NCI-H2196 (cell line): Measurements from ENCODE around the gene ERMP1.
A peak's percentile ranks its signal among the peaks of the same experiment; 100 is the strongest.
"Not testable (repeated sequence)": the region's sequence is repeated elsewhere in the genome, so short reads cannot be mapped to it uniquely, and the experiment has no call there.

Experiments used
- DNase-seq: peaks from one replicate; lab custom pipeline; 2025; ENCODE audit not compliant: unreplicated experiment; lab: John Stamatoyannopoulos, UW

The ERMP1 gene, protein sequence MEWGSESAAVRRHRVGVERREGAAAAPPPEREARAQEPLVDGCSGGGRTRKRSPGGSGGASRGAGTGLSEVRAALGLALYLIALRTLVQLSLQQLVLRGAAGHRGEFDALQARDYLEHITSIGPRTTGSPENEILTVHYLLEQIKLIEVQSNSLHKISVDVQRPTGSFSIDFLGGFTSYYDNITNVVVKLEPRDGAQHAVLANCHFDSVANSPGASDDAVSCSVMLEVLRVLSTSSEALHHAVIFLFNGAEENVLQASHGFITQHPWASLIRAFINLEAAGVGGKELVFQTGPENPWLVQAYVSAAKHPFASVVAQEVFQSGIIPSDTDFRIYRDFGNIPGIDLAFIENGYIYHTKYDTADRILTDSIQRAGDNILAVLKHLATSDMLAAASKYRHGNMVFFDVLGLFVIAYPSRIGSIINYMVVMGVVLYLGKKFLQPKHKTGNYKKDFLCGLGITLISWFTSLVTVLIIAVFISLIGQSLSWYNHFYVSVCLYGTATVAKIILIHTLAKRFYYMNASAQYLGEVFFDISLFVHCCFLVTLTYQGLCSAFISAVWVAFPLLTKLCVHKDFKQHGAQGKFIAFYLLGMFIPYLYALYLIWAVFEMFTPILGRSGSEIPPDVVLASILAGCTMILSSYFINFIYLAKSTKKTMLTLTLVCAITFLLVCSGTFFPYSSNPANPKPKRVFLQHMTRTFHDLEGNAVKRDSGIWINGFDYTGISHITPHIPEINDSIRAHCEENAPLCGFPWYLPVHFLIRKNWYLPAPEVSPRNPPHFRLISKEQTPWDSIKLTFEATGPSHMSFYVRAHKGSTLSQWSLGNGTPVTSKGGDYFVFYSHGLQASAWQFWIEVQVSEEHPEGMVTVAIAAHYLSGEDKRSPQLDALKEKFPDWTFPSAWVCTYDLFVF

GRCh38 chr9:5832538-5833529, at the start of gene ERMP1:
ERMP1 (minus strand) TSS chr9:5833117; CDS start chr9:5833027, 90 bp downstream.
- peak; percentile 96 for DNase-seq

GRCh38 chr9:5882244-5883012, 49.5 kb upstream of the ERMP1 start:
- DNase-seq, result not testable (repeated sequence)

DNA sequence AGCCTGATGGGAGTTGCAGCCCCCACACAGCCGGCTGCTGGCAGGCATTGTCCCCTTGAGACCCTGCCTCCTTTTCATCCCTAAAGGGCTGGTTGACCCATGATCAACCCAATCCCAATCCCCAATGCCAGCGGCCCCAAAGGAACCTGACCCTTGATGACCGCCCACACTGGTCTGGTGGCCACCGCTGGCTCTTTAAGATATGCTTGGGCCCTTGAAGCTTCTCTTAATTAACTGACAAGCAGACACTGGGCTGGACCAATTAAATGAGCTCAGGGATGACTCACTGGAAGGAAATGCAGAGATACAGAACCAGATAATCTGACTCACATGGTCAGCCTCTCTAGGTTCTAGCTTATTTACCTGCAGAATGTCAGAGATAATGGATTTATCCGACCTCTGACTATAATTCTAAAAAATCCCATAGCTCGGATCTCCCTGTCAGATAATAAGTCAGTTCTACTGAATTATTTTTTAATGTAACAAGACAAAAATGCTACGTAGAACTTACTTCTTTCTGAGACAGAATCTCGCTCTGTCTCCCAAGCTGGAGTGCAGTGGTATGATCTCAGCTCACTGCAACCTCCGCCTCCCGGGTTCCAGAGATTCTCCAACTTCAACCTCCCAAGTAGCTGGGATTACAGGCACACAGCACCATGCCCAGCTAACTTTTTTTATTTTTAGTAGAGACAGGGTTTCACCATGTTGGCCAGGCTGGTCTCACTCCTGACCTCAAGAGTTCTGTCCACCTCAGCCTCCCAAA, 46.7 kb upstream of the ERMP1 start:
- DNase-seq, result peak; percentile 32

DNA sequence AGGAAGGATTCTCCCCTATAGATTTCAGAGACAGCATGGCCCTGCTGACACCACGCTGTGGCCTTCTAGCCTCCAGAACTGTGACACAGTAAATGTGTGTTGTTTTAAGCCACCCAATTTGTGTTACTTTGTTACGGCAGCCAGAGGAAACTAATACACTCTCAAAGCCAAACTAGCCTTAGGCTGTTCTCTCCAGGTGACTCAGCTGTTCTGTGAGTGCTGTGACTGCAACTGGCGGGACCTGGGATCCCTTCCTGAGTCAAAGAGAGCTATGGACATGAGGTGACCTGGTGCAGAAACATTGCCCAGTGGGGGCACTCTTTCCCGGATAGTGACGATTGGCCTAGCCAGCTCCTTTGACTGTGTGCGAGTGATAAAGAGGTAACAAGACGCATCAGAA, 43.8 kb upstream of the ERMP1 start:
- DNase-seq, result no peak

GRCh38 chr9:5876026-5876425, 43.1 kb upstream of the ERMP1 start:
- DNase-seq, result no peak

DNA sequence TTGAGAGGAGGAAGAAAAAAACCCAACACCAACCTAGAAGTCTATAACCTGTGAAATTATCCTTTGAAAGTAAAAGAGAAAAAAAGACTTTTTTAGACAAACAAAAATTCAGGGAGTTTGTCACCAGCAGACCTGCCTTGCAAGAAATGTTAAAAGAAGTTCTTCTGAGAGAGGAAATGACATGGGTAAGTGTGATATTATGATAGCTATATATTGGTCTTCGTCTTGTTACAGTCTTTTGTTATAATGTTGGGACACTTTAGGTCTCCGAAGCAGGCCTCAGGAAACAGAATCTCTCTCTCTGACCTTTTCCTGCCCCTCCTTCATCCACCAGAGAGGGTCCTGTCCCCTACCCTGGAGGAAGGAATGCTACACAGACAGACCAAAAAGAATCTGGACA, 41.1 kb upstream of the ERMP1 start:
- no peak for DNase-seq

DNA sequence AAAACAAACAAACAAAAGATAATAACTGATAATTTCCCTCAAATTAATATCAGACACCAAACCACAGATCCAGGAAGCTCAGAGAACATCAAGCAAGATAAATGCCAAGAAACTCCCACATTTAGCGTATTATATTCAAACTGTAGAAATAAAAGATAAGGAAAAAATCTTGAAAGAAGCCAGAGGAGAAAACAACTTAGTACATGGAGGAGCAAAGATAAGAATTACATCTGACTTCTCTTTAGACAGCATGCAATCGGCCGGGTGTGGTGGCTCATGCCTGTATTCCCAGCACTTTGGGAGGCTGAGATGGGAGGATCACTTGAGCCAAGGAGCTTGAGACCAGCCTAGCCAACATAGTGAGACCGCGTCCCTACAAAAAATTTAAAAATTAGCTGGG, 40.5 kb upstream of the ERMP1 start:
- no peak for DNase-seq

DNA sequence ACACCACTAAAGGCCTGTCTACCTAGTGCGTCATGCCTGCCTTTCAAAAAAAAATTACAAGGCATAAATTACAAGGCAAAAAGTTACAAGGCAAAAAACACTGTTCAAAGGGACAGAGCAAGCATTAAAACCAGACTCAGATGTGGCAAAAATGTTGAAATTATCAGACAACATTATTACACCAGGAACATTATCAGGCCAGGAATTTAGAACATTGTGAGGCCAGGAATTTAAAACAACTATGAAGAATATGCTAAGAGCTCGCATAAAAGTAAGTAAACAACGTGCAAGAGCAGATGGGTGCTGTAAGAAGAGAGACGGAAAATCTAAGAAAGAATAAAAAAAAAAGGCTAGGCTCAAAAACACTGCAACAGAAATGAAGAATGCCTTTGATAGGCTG, 39.6 kb upstream of the ERMP1 start:
- DNase-seq, result no peak

DNA sequence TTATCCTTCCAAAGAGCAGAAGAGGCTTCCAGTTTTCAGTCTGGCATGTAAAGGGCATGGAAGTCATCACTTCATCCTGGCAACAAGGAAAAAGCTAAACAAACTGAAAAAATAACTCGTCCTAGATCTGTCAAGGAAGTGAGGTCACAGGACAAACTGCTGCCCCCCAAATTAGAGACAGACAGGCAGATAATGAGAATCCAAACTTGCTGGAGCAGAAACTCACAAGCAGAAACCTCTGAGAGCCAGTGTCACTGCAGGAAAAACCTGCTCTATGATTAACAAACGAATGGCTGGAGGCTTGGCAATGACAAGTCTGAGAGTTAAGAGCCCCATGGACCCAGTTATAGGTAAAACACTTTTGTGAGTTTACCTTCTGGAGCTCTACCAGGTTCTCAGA, 38.9 kb upstream of the ERMP1 start:
- DNase-seq, result no peak

- peak; percentile 68 for DNase-seq
These were observed 37.8 kb upstream of the ERMP1 start for GRCh38 chr9:5870691-5871090.

DNA sequence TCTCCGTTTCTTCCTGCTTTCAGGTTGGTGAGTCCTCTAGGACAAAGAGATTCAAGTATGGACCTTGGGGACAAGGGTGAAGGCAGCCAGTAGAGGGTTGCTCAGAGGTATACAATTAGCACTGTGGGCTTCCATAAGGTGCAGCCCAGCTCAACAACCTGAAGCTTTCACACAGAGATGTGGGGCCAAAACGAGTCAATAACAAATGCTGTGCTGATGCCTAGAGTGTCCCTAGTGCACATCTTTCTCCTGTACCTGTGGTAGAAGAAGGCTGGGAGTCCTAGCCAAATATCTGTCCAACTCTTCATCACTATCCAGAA, 37.1 kb upstream of the ERMP1 start:
- no peak for DNase-seq

GRCh38 chr9:5869315-5870019, 36.5 kb upstream of the ERMP1 start:
- DNase-seq, result no peak

GRCh38 chr9:5868235-5868634, 35.3 kb upstream of the ERMP1 start:
- DNase-seq, result no peak

DNA sequence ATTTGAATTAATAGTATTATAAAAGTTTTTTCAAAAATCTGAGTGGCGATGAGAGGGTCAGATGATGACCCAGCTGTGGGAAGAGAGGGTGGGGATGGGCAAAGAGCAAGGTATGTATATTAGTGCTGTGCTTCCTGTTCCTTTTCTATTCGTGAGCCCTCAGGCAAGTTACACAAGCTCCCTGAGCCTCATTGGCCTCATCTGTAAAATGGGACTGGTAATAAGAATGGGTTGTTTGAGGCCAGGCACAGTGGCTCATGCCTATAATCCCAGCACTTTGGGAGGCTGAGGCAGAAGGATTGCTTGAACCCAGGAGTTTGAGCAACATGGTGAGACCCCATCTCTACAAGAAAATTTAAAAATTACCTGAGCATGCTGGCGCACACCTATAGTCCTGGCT, 33.8 kb upstream of the ERMP1 start:
- DNase-seq, result no peak

GRCh38 chr9:5866272-5866671, 33.4 kb upstream of the ERMP1 start:
- no peak for DNase-seq

- no peak for DNase-seq
These were observed 31.5 kb upstream of the ERMP1 start for GRCh38 chr9:5864446-5864845.

- DNase-seq, result no peak
These were observed 30.3 kb upstream of the ERMP1 start for GRCh38 chr9:5863092-5863746.

- no peak for DNase-seq
These were observed 25.9 kb upstream of the ERMP1 start for GRCh38 chr9:5858833-5859232.
